GM23338 (cell line): Measurements from ENCODE around the gene TMEM131L. TPM values are rescaled to one million over a fixed set of nuclear protein-coding genes. Genes with fewer than 3 reads are reported as not detected.

ENCODE experiments used
- ATAC-seq: fragments of 200-7000 bp; cut with Tn5 transposase; 3 replicates; pipeline ENCODE4 v1.9.1; 2020
- DNase-seq: peaks from one replicate; pipeline ENCODE4 v3.0.0-alpha.2; 2015; ENCODE audit warnings: low spot score
- H2AFZ ChIP-seq: fragments of 200-600 bp; sonication (generic); 2 replicates; pipeline ENCODE4 v1.8.0; 2016; ENCODE audit warnings: antibody characterized with exemption, mild to moderate bottlenecking, moderate library complexity
- H3F3A ChIP-seq: fragments of 200-600 bp; sonication (generic); replicated peaks from 2 replicates; pipeline ENCODE4 v1.8.0; 2017; ENCODE audit warnings: antibody characterized with exemption, mixed run types, low read depth
- H3K27ac ChIP-seq: fragments of 200-600 bp; sonication (generic); 2 replicates; pipeline ENCODE4 v1.6.1; 2016; ENCODE audit warnings: low read depth
- H3K27me3 ChIP-seq: fragments of 200-600 bp; sonication (generic); 2 replicates; pipeline ENCODE4 v1.8.0; 2016; ENCODE audit warnings: mild to moderate bottlenecking, mixed run types, moderate library complexity; ENCODE audit not compliant: insufficient read depth
- H3K36me3 ChIP-seq: fragments of 200-600 bp; sonication (generic); 2 replicates; pipeline ENCODE4 v1.8.0; 2016; ENCODE audit warnings: mild to moderate bottlenecking; ENCODE audit not compliant: insufficient read depth
- H3K4me1 ChIP-seq: fragments of 200-600 bp; sonication (generic); 2 replicates; pipeline ENCODE4 v1.8.0; 2016; ENCODE audit warnings: mild to moderate bottlenecking, moderate library complexity; ENCODE audit not compliant: insufficient read depth
- H3K4me2 ChIP-seq: fragments of 200-600 bp; sonication (generic); 2 replicates; pipeline ENCODE4 v1.7.1; 2017; ENCODE audit warnings: mixed run types
- H3K4me3 ChIP-seq: fragments of 200-600 bp; sonication (generic); 2 replicates; pipeline ENCODE4 v1.6.1; 2016; ENCODE audit warnings: mixed run types
- H3K79me2 ChIP-seq: fragments of 200-600 bp; sonication (generic); replicated peaks from 2 replicates; pipeline ENCODE4 v1.8.0; 2017; ENCODE audit warnings: mild to moderate bottlenecking; ENCODE audit not compliant: insufficient read depth
- H3K9me2 ChIP-seq: fragments of 200-600 bp; sonication (generic); 2 replicates; pipeline ENCODE4 v1.8.0; 2017; ENCODE audit not compliant: insufficient read depth
- H4K20me1 ChIP-seq: fragments of 200-600 bp; sonication (generic); replicated peaks from 2 replicates; pipeline ENCODE4 v1.8.0; 2017; ENCODE audit warnings: mild to moderate bottlenecking; ENCODE audit not compliant: insufficient read depth
- H3K27ac Mint-ChIP-seq: 2 replicates; pipeline ENCODE4 v1.8.0; 2020; ENCODE audit warnings: inconsistent platforms, mild to moderate bottlenecking, moderate library complexity, mixed read lengths
- H3K27me3 Mint-ChIP-seq: 3 replicates; pipeline ENCODE4 v1.8.0; 2022; ENCODE audit warnings: low read depth, mild to moderate bottlenecking, moderate library complexity, mixed read lengths, inconsistent platforms; ENCODE audit not compliant: insufficient read depth, poor library complexity
- H3K36me3 Mint-ChIP-seq: 3 replicates; pipeline ENCODE4 v1.8.0; 2021; ENCODE audit warnings: low read depth, mild to moderate bottlenecking, inconsistent platforms, moderate library complexity, mixed read lengths
- H3K4me1 Mint-ChIP-seq: 3 replicates; pipeline ENCODE4 v1.8.0; 2020; ENCODE audit warnings: mild to moderate bottlenecking, inconsistent platforms, mixed read lengths
- H3K4me3 Mint-ChIP-seq: 3 replicates; pipeline ENCODE4 v1.8.0; 2021; ENCODE audit warnings: moderate library complexity, mild to moderate bottlenecking, inconsistent platforms, mixed read lengths
- H3K9me3 Mint-ChIP-seq: 3 replicates; pipeline ENCODE4 v1.8.0; 2020; ENCODE audit warnings: moderate library complexity, mild to moderate bottlenecking, inconsistent platforms, mixed read lengths
- CREB1 ChIP-seq: fragments of 250-450 bp; sonication (Bioruptor Pico); IDR thresholded peaks from 2 replicates; pipeline ENCODE4 v1.5.0; 2020; ENCODE audit warnings: low read depth, mild to moderate bottlenecking, moderate library complexity
- JUNB ChIP-seq: IDR thresholded peaks from one replicate; pipeline ENCODE4 v1.6.1; 2016; ENCODE audit warnings: antibody characterized with exemption; ENCODE audit not compliant: unreplicated experiment
- NANOG ChIP-seq: IDR thresholded peaks from 2 replicates; pipeline ENCODE4 v1.6.1; 2016; ENCODE audit warnings: antibody characterized with exemption, borderline replicate concordance
- ZNF331 ChIP-seq: fragments of 250-450 bp; sonication (Bioruptor Pico); IDR thresholded peaks from 2 replicates; pipeline ENCODE4 v1.5.0; 2020; ENCODE audit warnings: low read depth, mild to moderate bottlenecking, moderate library complexity
- polyA plus RNA-seq: library from polyadenylated mRNA; unstranded; fragments of >200 nt; fragmentation: Nextera tagmentation; extraction: Ambion mirVana; gene quantifications from 2 replicates; pipeline ENCODE4 v1.2.1, GENCODE V29; 2016
- total RNA-seq: library from RNA; depleted of rRNA; stranded (reverse); fragments of >200 nt; shearing (Covaris generic); gene quantifications from 2 replicates; pipeline ENCODE4 v1.2.3, GENCODE V29; 2014
- TF ChIP-seq, protein P1 (sequence below): fragments of 250-450 bp; sonication (Bioruptor Pico); IDR thresholded peaks from 2 replicates; pipeline ENCODE4 v1.5.0; 2020; ENCODE audit warnings: mild to moderate bottlenecking, moderate library complexity
- TF ChIP-seq, protein P2 (sequence below): IDR thresholded peaks from 2 replicates; pipeline ENCODE4 v1.6.1; 2016; ENCODE audit warnings: antibody characterized with exemption

The TMEM131L gene
- total and polyA plus RNA-seq, 2 experiments from 2014 or later: 11.1 to 32.2 TPM

DNA sequence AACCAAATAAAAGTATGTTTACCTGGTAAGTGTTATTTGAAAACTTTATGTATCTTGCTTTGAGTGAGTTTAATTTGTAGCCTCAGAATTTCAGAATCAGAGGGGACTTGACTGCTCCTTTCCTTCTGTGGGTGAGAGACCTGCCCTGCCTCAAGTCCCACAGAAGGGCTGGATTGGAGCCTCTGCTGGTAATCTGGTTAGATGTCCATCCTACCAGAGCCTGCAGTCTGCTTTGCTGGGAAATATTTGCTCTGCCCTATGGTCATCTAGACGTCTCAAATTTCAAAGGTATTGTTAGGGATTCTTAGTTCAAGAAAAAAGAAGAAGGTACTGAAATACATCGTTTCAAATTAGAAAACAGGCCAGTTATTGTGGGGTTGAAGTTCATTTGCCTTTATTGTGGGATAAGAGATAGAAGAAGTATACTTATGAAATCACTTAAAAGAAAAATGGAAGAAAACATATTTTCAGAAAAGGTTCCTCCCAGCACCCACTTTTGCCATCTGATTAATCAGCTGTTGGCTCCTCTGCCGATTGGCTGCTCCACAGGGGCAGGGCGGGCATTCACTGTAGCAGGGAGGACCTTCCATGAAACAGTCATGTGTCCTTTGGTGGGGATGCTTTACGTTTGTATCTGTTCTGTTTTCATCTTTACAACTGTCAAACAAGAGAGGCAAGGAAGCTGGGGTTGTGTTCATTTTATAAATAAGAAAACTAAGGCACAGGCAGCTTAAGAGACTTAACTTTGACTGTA is 144.6 kb downstream of the TMEM131L start (continued):
- TF ChIP-seq ZNF331 (CRISPR knock-in tag) (no peak), NANOG (no peak)
- TF ChIP-seq, protein P1, sequence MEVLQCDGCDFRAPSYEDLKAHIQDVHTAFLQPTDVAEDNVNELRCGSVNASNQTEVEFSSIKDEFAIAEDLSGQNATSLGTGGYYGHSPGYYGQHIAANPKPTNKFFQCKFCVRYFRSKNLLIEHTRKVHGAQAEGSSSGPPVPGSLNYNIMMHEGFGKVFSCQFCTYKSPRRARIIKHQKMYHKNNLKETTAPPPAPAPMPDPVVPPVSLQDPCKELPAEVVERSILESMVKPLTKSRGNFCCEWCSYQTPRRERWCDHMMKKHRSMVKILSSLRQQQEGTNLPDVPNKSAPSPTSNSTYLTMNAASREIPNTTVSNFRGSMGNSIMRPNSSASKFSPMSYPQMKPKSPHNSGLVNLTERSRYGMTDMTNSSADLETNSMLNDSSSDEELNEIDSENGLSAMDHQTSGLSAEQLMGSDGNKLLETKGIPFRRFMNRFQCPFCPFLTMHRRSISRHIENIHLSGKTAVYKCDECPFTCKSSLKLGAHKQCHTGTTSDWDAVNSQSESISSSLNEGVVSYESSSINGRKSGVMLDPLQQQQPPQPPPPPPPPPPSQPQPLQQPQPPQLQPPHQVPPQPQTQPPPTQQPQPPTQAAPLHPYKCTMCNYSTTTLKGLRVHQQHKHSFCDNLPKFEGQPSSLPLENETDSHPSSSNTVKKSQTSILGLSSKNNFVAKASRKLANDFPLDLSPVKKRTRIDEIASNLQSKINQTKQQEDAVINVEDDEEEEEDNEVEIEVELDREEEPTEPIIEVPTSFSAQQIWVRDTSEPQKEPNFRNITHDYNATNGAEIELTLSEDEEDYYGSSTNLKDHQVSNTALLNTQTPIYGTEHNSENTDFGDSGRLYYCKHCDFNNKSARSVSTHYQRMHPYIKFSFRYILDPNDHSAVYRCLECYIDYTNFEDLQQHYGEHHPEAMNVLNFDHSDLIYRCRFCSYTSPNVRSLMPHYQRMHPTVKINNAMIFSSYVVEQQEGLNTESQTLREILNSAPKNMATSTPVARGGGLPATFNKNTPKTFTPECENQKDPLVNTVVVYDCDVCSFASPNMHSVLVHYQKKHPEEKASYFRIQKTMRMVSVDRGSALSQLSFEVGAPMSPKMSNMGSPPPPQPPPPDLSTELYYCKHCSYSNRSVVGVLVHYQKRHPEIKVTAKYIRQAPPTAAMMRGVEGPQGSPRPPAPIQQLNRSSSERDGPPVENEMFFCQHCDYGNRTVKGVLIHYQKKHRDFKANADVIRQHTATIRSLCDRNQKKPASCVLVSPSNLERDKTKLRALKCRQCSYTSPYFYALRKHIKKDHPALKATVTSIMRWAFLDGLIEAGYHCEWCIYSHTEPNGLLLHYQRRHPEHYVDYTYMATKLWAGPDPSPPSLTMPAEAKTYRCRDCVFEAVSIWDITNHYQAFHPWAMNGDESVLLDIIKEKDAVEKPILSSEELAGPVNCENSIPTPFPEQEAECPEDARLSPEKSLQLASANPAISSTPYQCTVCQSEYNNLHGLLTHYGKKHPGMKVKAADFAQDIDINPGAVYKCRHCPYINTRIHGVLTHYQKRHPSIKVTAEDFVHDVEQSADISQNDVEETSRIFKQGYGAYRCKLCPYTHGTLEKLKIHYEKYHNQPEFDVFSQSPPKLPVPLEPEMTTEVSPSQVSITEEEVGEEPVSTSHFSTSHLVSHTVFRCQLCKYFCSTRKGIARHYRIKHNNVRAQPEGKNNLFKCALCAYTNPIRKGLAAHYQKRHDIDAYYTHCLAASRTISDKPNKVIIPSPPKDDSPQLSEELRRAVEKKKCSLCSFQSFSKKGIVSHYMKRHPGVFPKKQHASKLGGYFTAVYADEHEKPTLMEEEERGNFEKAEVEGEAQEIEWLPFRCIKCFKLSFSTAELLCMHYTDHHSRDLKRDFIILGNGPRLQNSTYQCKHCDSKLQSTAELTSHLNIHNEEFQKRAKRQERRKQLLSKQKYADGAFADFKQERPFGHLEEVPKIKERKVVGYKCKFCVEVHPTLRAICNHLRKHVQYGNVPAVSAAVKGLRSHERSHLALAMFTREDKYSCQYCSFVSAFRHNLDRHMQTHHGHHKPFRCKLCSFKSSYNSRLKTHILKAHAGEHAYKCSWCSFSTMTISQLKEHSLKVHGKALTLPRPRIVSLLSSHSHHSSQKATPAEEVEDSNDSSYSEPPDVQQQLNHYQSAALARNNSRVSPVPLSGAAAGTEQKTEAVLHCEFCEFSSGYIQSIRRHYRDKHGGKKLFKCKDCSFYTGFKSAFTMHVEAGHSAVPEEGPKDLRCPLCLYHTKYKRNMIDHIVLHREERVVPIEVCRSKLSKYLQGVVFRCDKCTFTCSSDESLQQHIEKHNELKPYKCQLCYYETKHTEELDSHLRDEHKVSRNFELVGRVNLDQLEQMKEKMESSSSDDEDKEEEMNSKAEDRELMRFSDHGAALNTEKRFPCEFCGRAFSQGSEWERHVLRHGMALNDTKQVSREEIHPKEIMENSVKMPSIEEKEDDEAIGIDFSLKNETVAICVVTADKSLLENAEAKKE (CRISPR knock-in tag): no peak

DNA sequence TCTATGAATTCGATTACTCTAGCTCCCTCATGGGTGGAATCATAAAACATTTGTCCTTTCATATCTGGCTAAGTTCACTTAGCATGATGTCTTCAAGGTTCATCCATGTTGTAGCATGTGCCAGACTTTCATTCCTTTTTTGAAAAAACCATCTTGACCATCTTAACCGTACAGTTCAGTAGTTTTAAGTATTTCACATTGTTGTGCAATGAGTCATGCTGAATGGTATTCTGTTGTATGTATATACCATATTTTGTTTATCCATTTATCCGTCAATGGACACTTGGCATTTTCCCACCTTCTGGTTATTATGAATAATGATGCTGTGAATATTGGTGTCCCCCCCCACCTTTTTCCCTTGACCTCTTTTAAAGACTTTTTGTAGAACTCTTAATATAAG is 145.5 kb downstream of the TMEM131L start:
- Mint-ChIP-seq H3K4me3 (no peak overlapping the region), H3K36me3 (peaks cover 31% of the 10 kb centered on the region), H3K4me1 (peaks cover 6% of the 10 kb centered on the region), H3K27me3 (no peaks in the 10 kb centered on the region), H3K27ac (no peak overlapping the region), H3K9me3 (no peaks in the 10 kb centered on the region)
- H3F3A ChIP-seq: no peaks in the 10 kb centered on the region
- no peak for ATAC-seq
- no peaks in the 10 kb centered on the region; the same call in 1 of the 2 replicates for H3K4me1 ChIP-seq
- no peak overlapping the region for H3K27ac ChIP-seq
- no peak overlapping the region for H3K4me3 ChIP-seq
- H3K9me2 ChIP-seq: no peaks in the 10 kb centered on the region
- no peaks in the 10 kb centered on the region for H4K20me1 ChIP-seq
- H3K36me3 ChIP-seq: peaks cover 13% of the 10 kb centered on the region
- no peaks in the 10 kb centered on the region for H3K27me3 ChIP-seq
- no peak for DNase-seq
- H3K4me2 ChIP-seq: no peak overlapping the region
- H3K79me2 ChIP-seq: no peaks in the 10 kb centered on the region
- H2AFZ ChIP-seq: no peak overlapping the region
- no peak for TF ChIP-seq CREB1
- TF ChIP-seq, protein P2, sequence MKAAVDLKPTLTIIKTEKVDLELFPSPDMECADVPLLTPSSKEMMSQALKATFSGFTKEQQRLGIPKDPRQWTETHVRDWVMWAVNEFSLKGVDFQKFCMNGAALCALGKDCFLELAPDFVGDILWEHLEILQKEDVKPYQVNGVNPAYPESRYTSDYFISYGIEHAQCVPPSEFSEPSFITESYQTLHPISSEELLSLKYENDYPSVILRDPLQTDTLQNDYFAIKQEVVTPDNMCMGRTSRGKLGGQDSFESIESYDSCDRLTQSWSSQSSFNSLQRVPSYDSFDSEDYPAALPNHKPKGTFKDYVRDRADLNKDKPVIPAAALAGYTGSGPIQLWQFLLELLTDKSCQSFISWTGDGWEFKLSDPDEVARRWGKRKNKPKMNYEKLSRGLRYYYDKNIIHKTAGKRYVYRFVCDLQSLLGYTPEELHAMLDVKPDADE: no peak
- TF ChIP-seq JUNB: no peak
- TF ChIP-seq, protein P1 (CRISPR knock-in tag): no peak
